Measurements from ENCODE around the gene RSPRY1.

Gene RSPRY1

GRCh38 chr16:57233944-57234706 is 48.0 kb downstream of the RSPRY1 start:
- no peak overlapping the region for H3K9ac ChIP-seq (ENCODE audit: low read length in 5 of 5)
- no peaks in the 10 kb centered on the region for H3K27me3 ChIP-seq (ENCODE audit: control insufficient read depth in 5 of 5, insufficient read depth in 4 of 5, low read length in 5 of 5)
- no peak overlapping the region for H3K27ac ChIP-seq (ENCODE audit: low read depth, low read length)
- no peak overlapping the region for H3K4me3 ChIP-seq (ENCODE audit: low read depth in 1 of 5, low read length in 5 of 5)
- no peaks in the 10 kb centered on the region for H3K9me3 ChIP-seq (ENCODE audit: control insufficient read depth in 5 of 5, low read length in 5 of 5)
- peaks cover 0 to 8% (median 6%) of the 10 kb centered on the region in 5 donors for H3K4me1 ChIP-seq (ENCODE audit: control insufficient read depth in 5 of 5, insufficient read depth in 5 of 5, low read length in 5 of 5)
- H3K36me3 ChIP-seq (ENCODE audit: control insufficient read depth in 5 of 5, insufficient read depth in 5 of 5, low read length in 5 of 5) = peaks cover 46 to 79% (median 54%) of the 10 kb centered on the region in 5 donors

- Histone ChIP-seq H3K36me3 (ENCODE audit: control insufficient read depth in 5 of 5, insufficient read depth in 5 of 5, low read length in 5 of 5) (peaks cover 49 to 74% (median 53%) of the 10 kb centered on the region in 5 donors), H3K9ac (ENCODE audit: low read length in 5 of 5) (no peak overlapping the region), H3K4me3 (ENCODE audit: low read depth in 1 of 5, low read length in 5 of 5) (no peak overlapping the region), H3K27ac (ENCODE audit: low read depth, low read length) (no peak overlapping the region), H3K27me3 (ENCODE audit: control insufficient read depth in 5 of 5, insufficient read depth in 4 of 5, low read length in 5 of 5) (no peaks in the 10 kb centered on the region), H3K9me3 (ENCODE audit: control insufficient read depth in 5 of 5, low read length in 5 of 5) (no peaks in the 10 kb centered on the region), H3K4me1 (ENCODE audit: control insufficient read depth in 5 of 5, insufficient read depth in 5 of 5, low read length in 5 of 5) (peaks cover 0 to 12% (median 8%) of the 10 kb centered on the region in 5 donors)
Measured at GRCh38 chr16:57234707-57235092, 48.6 kb downstream of the RSPRY1 start.

GRCh38 chr16:57235128-57236021 is 49.2 kb downstream of the RSPRY1 start:
- H3K4me1 ChIP-seq (ENCODE audit: control insufficient read depth in 5 of 5, insufficient read depth in 5 of 5, low read length in 5 of 5) = peaks cover 0 to 12% (median 8%) of the 10 kb centered on the region in 5 donors
- no peak overlapping the region for H3K9ac ChIP-seq (ENCODE audit: low read length in 5 of 5)
- H3K4me3 ChIP-seq (ENCODE audit: low read depth in 1 of 5, low read length in 5 of 5) = no peak overlapping the region
- H3K9me3 ChIP-seq (ENCODE audit: control insufficient read depth in 5 of 5, low read length in 5 of 5) = no peaks in the 10 kb centered on the region
- H3K36me3 ChIP-seq (ENCODE audit: control insufficient read depth in 5 of 5, insufficient read depth in 5 of 5, low read length in 5 of 5) = peaks cover 48 to 68% (median 53%) of the 10 kb centered on the region in 5 donors
- no peaks in the 10 kb centered on the region for H3K27me3 ChIP-seq (ENCODE audit: control insufficient read depth in 5 of 5, insufficient read depth in 4 of 5, low read length in 5 of 5)
- H3K27ac ChIP-seq (ENCODE audit: low read depth, low read length) = no peak overlapping the region

GRCh38 chr16:57236022-57236350 is 49.9 kb downstream of the RSPRY1 start:
- Histone ChIP-seq H3K27me3 (ENCODE audit: control insufficient read depth in 5 of 5, insufficient read depth in 4 of 5, low read length in 5 of 5) (no peaks in the 10 kb centered on the region), H3K4me1 (ENCODE audit: control insufficient read depth in 5 of 5, insufficient read depth in 5 of 5, low read length in 5 of 5) (peaks cover 0 to 12% (median 10%) of the 10 kb centered on the region in 5 donors), H3K27ac (ENCODE audit: low read depth, low read length) (no peak overlapping the region), H3K4me3 (ENCODE audit: low read depth in 1 of 5, low read length in 5 of 5) (no peak overlapping the region), H3K36me3 (ENCODE audit: control insufficient read depth in 5 of 5, insufficient read depth in 5 of 5, low read length in 5 of 5) (peaks cover 42 to 62% (median 47%) of the 10 kb centered on the region in 5 donors), H3K9ac (ENCODE audit: low read length in 5 of 5) (no peak overlapping the region), H3K9me3 (ENCODE audit: control insufficient read depth in 5 of 5, low read length in 5 of 5) (no peaks in the 10 kb centered on the region)

- Histone ChIP-seq H3K36me3 (ENCODE audit: control insufficient read depth in 5 of 5, insufficient read depth in 5 of 5, low read length in 5 of 5) (peaks cover 20 to 36% (median 21%) of the 10 kb centered on the region in 5 donors), H3K9ac (ENCODE audit: low read length in 5 of 5) (peak overlapping the region in 2 of 5 donors; percentile 56 to 75), H3K9me3 (ENCODE audit: control insufficient read depth in 5 of 5, low read length in 5 of 5) (no peaks in the 10 kb centered on the region), H3K27ac (ENCODE audit: low read depth, low read length) (peak overlapping the region; percentile 58), H3K4me1 (ENCODE audit: control insufficient read depth in 5 of 5, insufficient read depth in 5 of 5, low read length in 5 of 5) (peaks cover 0 to 15% (median 10%) of the 10 kb centered on the region in 5 donors), H3K4me3 (ENCODE audit: low read depth in 1 of 5, low read length in 5 of 5) (no peak overlapping the region), H3K27me3 (ENCODE audit: control insufficient read depth in 5 of 5, insufficient read depth in 4 of 5, low read length in 5 of 5) (no peaks in the 10 kb centered on the region)
Measured at GRCh38 chr16:57238682-57239081, 52.6 kb downstream of the RSPRY1 start.

- Histone ChIP-seq H3K27me3 (ENCODE audit: control insufficient read depth in 5 of 5, insufficient read depth in 4 of 5, low read length in 5 of 5) (no peaks in the 10 kb centered on the region), H3K9ac (ENCODE audit: low read length in 5 of 5) (peak overlapping the region in 1 of 5 donors; percentile 75), H3K27ac (ENCODE audit: low read depth, low read length) (peak overlapping the region; percentile 58), H3K4me3 (ENCODE audit: low read depth in 1 of 5, low read length in 5 of 5) (no peak overlapping the region), H3K4me1 (ENCODE audit: control insufficient read depth in 5 of 5, insufficient read depth in 5 of 5, low read length in 5 of 5) (peaks cover 0 to 15% (median 10%) of the 10 kb centered on the region in 5 donors), H3K9me3 (ENCODE audit: control insufficient read depth in 5 of 5, low read length in 5 of 5) (no peaks in the 10 kb centered on the region), H3K36me3 (ENCODE audit: control insufficient read depth in 5 of 5, insufficient read depth in 5 of 5, low read length in 5 of 5) (peaks cover 16 to 32% (median 20%) of the 10 kb centered on the region in 5 donors)
Measured at GRCh38 chr16:57239107-57239506, 53.0 kb downstream of the RSPRY1 start.

- Histone ChIP-seq H3K27ac (ENCODE audit: low read depth, low read length) (no peak overlapping the region), H3K4me3 (ENCODE audit: low read depth in 1 of 5, low read length in 5 of 5) (no peak overlapping the region), H3K9me3 (ENCODE audit: control insufficient read depth in 5 of 5, low read length in 5 of 5) (no peaks in the 10 kb centered on the region), H3K36me3 (ENCODE audit: control insufficient read depth in 5 of 5, insufficient read depth in 5 of 5, low read length in 5 of 5) (peaks cover under 1 to 14% (median 8%) of the 10 kb centered on the region in 5 donors), H3K9ac (ENCODE audit: low read length in 5 of 5) (no peak overlapping the region), H3K4me1 (ENCODE audit: control insufficient read depth in 5 of 5, insufficient read depth in 5 of 5, low read length in 5 of 5) (peaks cover 2 to 24% (median 19%) of the 10 kb centered on the region in 5 donors), H3K27me3 (ENCODE audit: control insufficient read depth in 5 of 5, insufficient read depth in 4 of 5, low read length in 5 of 5) (no peaks in the 10 kb centered on the region)
Measured at GRCh38 chr16:57240851-57241250, 54.7 kb downstream of the RSPRY1 start.

- peaks cover 3 to 29% (median 24%) of the 10 kb centered on the region in 5 donors for H3K4me1 ChIP-seq (ENCODE audit: control insufficient read depth in 5 of 5, insufficient read depth in 5 of 5, low read length in 5 of 5)
- H3K36me3 ChIP-seq (ENCODE audit: control insufficient read depth in 5 of 5, insufficient read depth in 5 of 5, low read length in 5 of 5) = peaks cover 7 to 10% (median 7%) of the 10 kb centered on the region in 5 donors
- H3K4me3 ChIP-seq (ENCODE audit: low read depth in 1 of 5, low read length in 5 of 5) = no peak overlapping the region
- H3K9me3 ChIP-seq (ENCODE audit: control insufficient read depth in 5 of 5, low read length in 5 of 5) = no peaks in the 10 kb centered on the region
- no peak overlapping the region for H3K27ac ChIP-seq (ENCODE audit: low read depth, low read length)
- H3K9ac ChIP-seq (ENCODE audit: low read length in 5 of 5) = no peak overlapping the region
- H3K27me3 ChIP-seq (ENCODE audit: control insufficient read depth in 5 of 5, insufficient read depth in 4 of 5, low read length in 5 of 5) = no peaks in the 10 kb centered on the region
Measured at GRCh38 chr16:57242650-57243049, 56.5 kb downstream of the RSPRY1 start.

GRCh38 chr16:57244463-57244766 is 58.3 kb downstream of the RSPRY1 start:
- Histone ChIP-seq H3K27ac (ENCODE audit: low read depth, low read length) (no peak overlapping the region), H3K4me3 (ENCODE audit: low read depth in 1 of 5, low read length in 5 of 5) (peak overlapping the region; percentile 50 to 77 (median 71)), H3K9ac (ENCODE audit: low read length in 5 of 5) (peak overlapping the region in 2 of 5 donors; percentile 53 to 64), H3K27me3 (ENCODE audit: control insufficient read depth in 5 of 5, insufficient read depth in 4 of 5, low read length in 5 of 5) (no peaks in the 10 kb centered on the region), H3K36me3 (ENCODE audit: control insufficient read depth in 5 of 5, insufficient read depth in 5 of 5, low read length in 5 of 5) (peaks cover 10 to 27% (median 14%) of the 10 kb centered on the region in 5 donors), H3K9me3 (ENCODE audit: control insufficient read depth in 5 of 5, low read length in 5 of 5) (no peaks in the 10 kb centered on the region), H3K4me1 (ENCODE audit: control insufficient read depth in 5 of 5, insufficient read depth in 5 of 5, low read length in 5 of 5) (peaks cover 3 to 22% (median 16%) of the 10 kb centered on the region in 5 donors)

Measured in subcutaneous abdominal adipose tissue (tissue), 5 donors.